LNCaP clone FGC (cell line): ENCODE data around the gene ZMIZ1.

Experiments used
- DNase-seq: peaks from one replicate; pipeline ENCODE4 v3.0.0-alpha.2; 2011; ENCODE audit warnings: low read depth
- H3K4me3 ChIP-seq: 2 replicates; pipeline ENCODE4 v1.5.1; 2011; ENCODE audit warnings: mild to moderate bottlenecking, low read depth, low read length, control low read depth
- CTCF ChIP-seq: IDR thresholded peaks from 2 replicates; pipeline ENCODE4 v1.5.1; 2012; ENCODE audit warnings: mild to moderate bottlenecking; ENCODE audit not compliant: control insufficient read depth, insufficient read depth; ENCODE audit errors: extremely low read depth

Gene ZMIZ1

GRCh38 chr10:79231908-79232307 lies 163.1 kb downstream of the ZMIZ1 start:
- H3K4me3 ChIP-seq, result no peak overlapping the region
- no peak for DNase-seq
- no peak for TF ChIP-seq CTCF

GRCh38 chr10:79232864-79233263 lies 164.1 kb downstream of the ZMIZ1 start:
- no peak for DNase-seq
- H3K4me3 ChIP-seq, result no peak overlapping the region
- TF ChIP-seq CTCF, result no peak

- DNase-seq, result no peak
- no peak overlapping the region for H3K4me3 ChIP-seq
- TF ChIP-seq CTCF, result no peak
Measured at GRCh38 chr10:79234391-79235315, 165.9 kb downstream of the ZMIZ1 start.

DNA sequence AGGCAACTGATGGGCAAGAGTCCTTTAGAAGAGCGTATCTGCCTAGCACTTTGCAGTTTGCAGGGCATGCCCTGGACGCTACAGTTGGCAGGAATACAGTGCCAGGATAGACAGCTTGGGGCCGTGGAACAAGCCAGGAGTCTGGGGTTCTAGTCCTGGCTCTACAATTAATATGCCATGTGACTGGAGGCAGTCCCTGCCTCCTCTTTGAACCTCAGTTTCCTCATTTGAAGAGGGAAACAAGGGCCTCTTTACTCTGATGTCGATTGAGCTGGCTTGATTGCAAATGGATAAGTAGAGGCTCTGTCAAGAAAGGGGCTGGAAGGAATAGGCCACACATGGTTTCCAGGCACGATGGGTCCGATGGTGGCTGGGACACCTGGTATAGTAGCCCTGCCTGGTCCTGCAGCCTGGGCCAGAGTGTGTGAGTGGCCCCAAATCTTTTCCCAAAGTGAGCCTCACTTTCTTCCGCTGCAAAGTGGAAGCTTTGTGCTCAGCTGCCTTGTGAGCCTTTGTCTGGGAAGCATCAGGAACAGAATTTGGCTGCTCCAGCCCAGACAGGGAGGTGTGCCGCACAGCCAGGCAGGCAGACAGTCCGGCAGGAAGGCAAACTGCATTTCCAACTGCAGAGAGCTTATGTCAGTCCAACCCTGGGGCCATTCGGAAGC lies 167.1 kb downstream of the ZMIZ1 start:
- no peak overlapping the region for H3K4me3 ChIP-seq
- no peak for DNase-seq
- no peak for TF ChIP-seq CTCF

DNA sequence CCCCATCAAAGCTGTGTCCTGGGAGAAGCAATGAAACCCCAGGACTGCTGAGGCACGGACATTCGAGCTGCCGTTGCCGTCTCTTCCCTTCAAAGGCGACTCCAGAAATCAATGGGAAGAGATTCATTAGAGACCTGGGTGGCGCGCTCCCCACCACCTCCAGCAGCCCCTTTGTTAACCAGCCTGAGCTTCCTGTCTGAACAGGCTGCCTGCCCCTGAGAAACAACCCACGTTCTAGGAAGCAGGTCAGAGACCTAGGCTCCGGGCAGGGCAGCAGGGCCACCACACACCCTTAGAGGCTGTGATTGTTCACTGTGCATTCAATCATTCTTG lies 167.6 kb downstream of the ZMIZ1 start:
- H3K4me3 ChIP-seq, result no peak overlapping the region
- DNase-seq, result no peak
- TF ChIP-seq CTCF, result no peak

- no peak for DNase-seq
- no peak overlapping the region for H3K4me3 ChIP-seq
- no peak for TF ChIP-seq CTCF
Measured at GRCh38 chr10:79237454-79238157, 168.8 kb downstream of the ZMIZ1 start.
